MCF 10A (cell line): Measurements from ENCODE around the gene NMT2. TPM values are rescaled to one million over a fixed set of nuclear protein-coding genes. Genes with fewer than 3 reads are reported as not detected.

Experiments used
- BruUV-seq: library from RNA; stranded (reverse); fragments of 400-500 nt; replicated peaks from 2 replicates; lab custom pipeline; 2021; lab: Mats Ljungman, UMichigan
- CTCF ChIA-PET: fragments of 300-600 bp; sonication (Branson Sonifier 250); formaldehyde crosslinking; extraction: SDS; loops from one replicate; lab custom pipeline; 2021; ENCODE audit warnings: antibody characterized with exemption, inconsistent platforms; lab: Yijun Ruan, JAX
- POLR2A ChIA-PET: fragments of 300-600, 350-650 bp; sonication (Branson Sonifier 250); formaldehyde crosslinking; extraction: SDS; loops from one replicate; lab custom pipeline; 2020; ENCODE audit warnings: antibody characterized with exemption, inconsistent platforms; lab: Yijun Ruan, JAX
- DNase-seq: peaks from one replicate; pipeline ENCODE4 v3.0.0-alpha.2; 2018; ENCODE audit not compliant: unreplicated experiment
- H3K27ac Mint-ChIP-seq: one replicate; pipeline ENCODE4 v1.8.0; 2022; ENCODE audit warnings: mild to moderate bottlenecking, low read depth, mixed read lengths; ENCODE audit not compliant: unreplicated experiment
- H3K27me3 Mint-ChIP-seq: one replicate; pipeline ENCODE4 v1.8.0; 2022; ENCODE audit warnings: mixed read lengths; ENCODE audit not compliant: insufficient read depth, unreplicated experiment
- H3K36me3 Mint-ChIP-seq: one replicate; pipeline ENCODE4 v1.8.0; 2022; ENCODE audit warnings: mild to moderate bottlenecking, moderate library complexity, mixed read lengths; ENCODE audit not compliant: insufficient read depth, unreplicated experiment
- H3K4me1 Mint-ChIP-seq: one replicate; pipeline ENCODE4 v1.8.0; 2022; ENCODE audit warnings: mixed read lengths; ENCODE audit not compliant: insufficient read depth, unreplicated experiment
- H3K4me3 Mint-ChIP-seq: one replicate; pipeline ENCODE4 v1.8.0; 2022; ENCODE audit warnings: mild to moderate bottlenecking, moderate library complexity, mixed read lengths; ENCODE audit not compliant: unreplicated experiment
- H3K9me3 Mint-ChIP-seq: one replicate; pipeline ENCODE4 v1.8.0; 2022; ENCODE audit warnings: mixed read lengths; ENCODE audit not compliant: unreplicated experiment
- CTCF ChIP-seq: fragments of 200-600 bp; IDR thresholded peaks from one replicate; pipeline ENCODE4 v1.8.0; 2022; ENCODE audit warnings: antibody characterized with exemption, mild to moderate bottlenecking; ENCODE audit not compliant: unreplicated experiment
- intact Hi-C: fragments of 100-400 bp; cut with micrococcal nuclease; formaldehyde crosslinking; loops from 2 replicates; pipeline ENCODE4 v1.14.1; 2022
- total RNA-seq: library from RNA; stranded (reverse); gene quantifications from 2 replicates; pipeline ENCODE4 v1.2.3, GENCODE V29; 2022

The NMT2 gene
- total RNA-seq, 1 experiment from 2014 or later = 9.6 TPM

GRCh38 chr10:15136129-15137035 lies 32.1 kb downstream of the NMT2 start:
- no TSS peak for BruUV-seq
- DNase-seq = no peak
- intact Hi-C loops = no loop called here
- Mint-ChIP-seq H3K4me3 (no peak overlapping the region), H3K36me3 (peaks cover 22% of the 10 kb centered on the region), H3K9me3 (no peaks in the 10 kb centered on the region), H3K4me1 (no peaks in the 10 kb centered on the region), H3K27me3 (no peaks in the 10 kb centered on the region), H3K27ac (no peak overlapping the region)
- ChIA-PET CTCF (interaction anchor here (1.1 kb wide), 1 partner anchor 9 kb away, joined by 3 read pairs; no protein-coding TSS in a partner anchor), POLR2A (no interaction called here)
- TF ChIP-seq CTCF = no peak

- no peaks in the 10 kb centered on the region for H3K27me3 Mint-ChIP-seq
- TF ChIP-seq CTCF = no peak
- H3K4me1 Mint-ChIP-seq = no peaks in the 10 kb centered on the region
- CTCF ChIA-PET = interaction anchor here (0.6 to 0.7 kb wide), 2 partner anchors 36 to 981 kb away, joined by 3 read pairs; no protein-coding TSS in a partner anchor
- H3K4me3 Mint-ChIP-seq = no peak overlapping the region
- DNase-seq = no peak
- H3K9me3 Mint-ChIP-seq = no peaks in the 10 kb centered on the region
- no TSS peak for BruUV-seq
- peaks cover 46% of the 10 kb centered on the region for H3K36me3 Mint-ChIP-seq
- POLR2A ChIA-PET = no interaction called here
- no peak overlapping the region for H3K27ac Mint-ChIP-seq
- intact Hi-C loops = no loop called here
Measured at GRCh38 chr10:15131330-15131729, 37.2 kb downstream of the NMT2 start.

- H3K36me3 Mint-ChIP-seq = peaks cover 31% of the 10 kb centered on the region
- peak overlapping the region; percentile 92 for H3K27ac Mint-ChIP-seq
- intact Hi-C loops = no loop called here
- peaks cover 6% of the 10 kb centered on the region for H3K4me1 Mint-ChIP-seq
- DNase-seq = no peak
- no peak overlapping the region for H3K4me3 Mint-ChIP-seq
- POLR2A ChIA-PET = interaction anchor here (0.8 to 1.8 kb wide), 2 partner anchors 27 to 656 kb away, joined by 3 to 6 read pairs; partner anchors contain the start of gene RPP38
- no peaks in the 10 kb centered on the region for H3K9me3 Mint-ChIP-seq
- CTCF ChIA-PET = interaction anchor here (0.7 kb wide), 1 partner anchor 42 kb away, joined by 3 read pairs; no protein-coding TSS in a partner anchor
- H3K27me3 Mint-ChIP-seq = no peaks in the 10 kb centered on the region
- no TSS peak for BruUV-seq
- TF ChIP-seq CTCF = no peak
Measured at GRCh38 chr10:15124908-15125307, 43.6 kb downstream of the NMT2 start.

GRCh38 chr10:15124190-15124589 lies 44.3 kb downstream of the NMT2 start:
- H3K9me3 Mint-ChIP-seq = no peaks in the 10 kb centered on the region
- H3K4me1 Mint-ChIP-seq = peaks cover 6% of the 10 kb centered on the region
- CTCF ChIA-PET = interaction anchor here (0.6 to 3.8 kb wide), 5 partner anchors 18 to 51 kb away, joined by 3 to 17 read pairs (median 3); no protein-coding TSS in a partner anchor
- H3K27ac Mint-ChIP-seq = peak overlapping the region; percentile 92
- no peaks in the 10 kb centered on the region for H3K27me3 Mint-ChIP-seq
- POLR2A ChIA-PET = interaction anchor here (0.8 to 1.8 kb wide), 7 partner anchors 9 to 656 kb away, joined by 3 to 18 read pairs (median 4); partner anchors contain the start of genes NMT2 and RPP38
- no peak for DNase-seq
- intact Hi-C loops = no loop called here
- H3K36me3 Mint-ChIP-seq = peaks cover 25% of the 10 kb centered on the region
- no TSS peak for BruUV-seq
- H3K4me3 Mint-ChIP-seq = no peak overlapping the region
- no peak for TF ChIP-seq CTCF
